C4-2B (cell line): Measurements from ENCODE around the gene EFCAB13.

Source experiments
- H3K27ac ChIP-seq: fragments of 450-650 bp; 2 replicates; pipeline ENCODE4 v1.5.1; 2017
- CTCF ChIP-seq: fragments of 450-650 bp; conservative IDR thresholded peaks from 2 replicates; pipeline ENCODE4 v1.5.1; 2017; ENCODE audit warnings: mild to moderate bottlenecking
- ZFX ChIP-seq: fragments of 450-650 bp; IDR thresholded peaks from 2 replicates; pipeline ENCODE4 v1.6.1; 2017

Gene EFCAB13, protein sequence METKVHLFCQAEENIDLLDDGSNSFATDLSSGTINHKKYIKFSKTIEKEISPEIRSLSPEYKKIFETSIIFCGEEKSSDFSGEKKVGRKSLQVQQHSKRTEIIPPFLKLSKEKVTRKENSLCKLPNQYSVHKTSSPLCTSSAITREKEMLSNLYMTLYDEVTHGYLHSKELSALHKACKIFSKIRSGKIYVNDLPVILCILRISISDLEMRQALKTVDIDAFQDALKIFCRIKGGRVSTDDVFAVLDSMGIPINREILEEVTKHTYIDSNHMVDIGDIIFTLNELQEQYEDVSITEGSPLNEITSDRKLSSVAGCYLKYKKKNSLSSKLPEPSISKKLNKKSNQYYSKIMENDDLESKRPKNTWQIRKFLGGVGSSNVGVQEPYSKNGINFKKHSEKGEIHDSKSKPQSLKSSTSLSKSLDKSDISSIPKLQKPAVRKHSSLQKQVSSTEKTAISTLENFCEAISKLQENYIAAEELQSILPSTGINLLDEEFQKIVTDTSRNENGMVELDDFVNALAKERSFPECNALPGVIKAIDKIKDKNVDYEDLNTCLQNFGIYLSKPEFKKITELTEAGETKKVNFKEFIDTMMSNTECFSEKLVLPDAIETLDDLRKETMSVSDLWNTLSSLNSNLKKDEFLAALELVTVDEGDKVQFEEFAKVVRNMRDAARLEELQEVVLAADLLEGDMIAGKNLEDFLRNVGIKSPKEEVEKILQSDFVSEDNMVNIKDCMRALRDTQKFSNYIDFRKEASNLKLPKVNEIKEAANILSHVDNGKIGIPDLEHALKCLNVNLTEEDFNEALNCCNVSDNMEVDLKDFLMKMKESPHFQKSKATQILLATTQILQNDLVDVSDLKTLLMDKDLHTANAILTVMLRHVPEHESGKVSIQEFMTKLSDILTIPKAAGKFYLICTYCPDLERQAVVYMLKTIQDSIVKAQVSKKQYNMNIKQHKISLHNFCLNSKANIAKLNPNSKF

GRCh38 chr17:47323382-47324223 lies at the start of gene EFCAB13:
Gene EFCAB13, plus strand, starts transcription at chr17:47323955. Its CDS starts 4,399 bp downstream, at chr17:47328354.
- H3K27ac ChIP-seq: no peak within 1 kb of the TSS
- TF ChIP-seq CTCF (no peak), ZFX (no peak)

DNA sequence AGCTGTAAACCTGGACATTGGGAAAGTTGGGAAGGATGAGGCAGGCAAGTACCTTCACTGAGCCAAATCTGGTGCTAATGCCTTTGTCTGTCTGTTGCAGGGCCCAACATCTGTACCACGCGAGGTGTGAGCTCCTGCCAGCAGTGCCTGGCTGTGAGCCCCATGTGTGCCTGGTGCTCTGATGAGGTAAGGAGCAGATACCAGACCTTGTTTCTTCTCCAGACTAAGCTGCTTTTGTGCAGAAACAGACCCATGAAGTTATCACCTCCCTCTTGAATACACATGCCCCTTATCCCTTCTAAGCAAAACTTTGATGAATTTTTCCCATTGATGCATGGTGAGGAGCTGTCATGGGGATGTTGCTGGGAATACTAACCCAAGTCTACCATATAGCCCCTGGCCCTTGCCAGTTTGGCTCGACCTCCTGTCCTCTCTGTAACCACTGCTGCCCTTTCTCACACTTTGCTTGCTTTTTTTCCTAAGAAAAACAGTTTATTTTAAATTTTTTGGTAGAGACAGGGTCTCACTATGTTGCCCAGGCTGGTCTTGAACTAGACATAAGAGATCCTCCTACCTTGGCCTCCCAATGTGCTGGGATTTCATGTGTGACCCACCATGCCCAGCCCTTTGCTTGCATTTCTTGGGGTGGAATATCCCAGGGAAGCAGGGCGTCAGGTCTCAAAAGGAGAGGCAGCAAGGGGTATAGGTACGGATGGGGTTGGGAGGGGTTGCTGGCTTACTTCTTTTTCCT lies 49.3 kb upstream of the EFCAB13 start:
- TF ChIP-seq CTCF (no peak), ZFX (no peak)
- H3K27ac ChIP-seq: no peak overlapping the region

DNA sequence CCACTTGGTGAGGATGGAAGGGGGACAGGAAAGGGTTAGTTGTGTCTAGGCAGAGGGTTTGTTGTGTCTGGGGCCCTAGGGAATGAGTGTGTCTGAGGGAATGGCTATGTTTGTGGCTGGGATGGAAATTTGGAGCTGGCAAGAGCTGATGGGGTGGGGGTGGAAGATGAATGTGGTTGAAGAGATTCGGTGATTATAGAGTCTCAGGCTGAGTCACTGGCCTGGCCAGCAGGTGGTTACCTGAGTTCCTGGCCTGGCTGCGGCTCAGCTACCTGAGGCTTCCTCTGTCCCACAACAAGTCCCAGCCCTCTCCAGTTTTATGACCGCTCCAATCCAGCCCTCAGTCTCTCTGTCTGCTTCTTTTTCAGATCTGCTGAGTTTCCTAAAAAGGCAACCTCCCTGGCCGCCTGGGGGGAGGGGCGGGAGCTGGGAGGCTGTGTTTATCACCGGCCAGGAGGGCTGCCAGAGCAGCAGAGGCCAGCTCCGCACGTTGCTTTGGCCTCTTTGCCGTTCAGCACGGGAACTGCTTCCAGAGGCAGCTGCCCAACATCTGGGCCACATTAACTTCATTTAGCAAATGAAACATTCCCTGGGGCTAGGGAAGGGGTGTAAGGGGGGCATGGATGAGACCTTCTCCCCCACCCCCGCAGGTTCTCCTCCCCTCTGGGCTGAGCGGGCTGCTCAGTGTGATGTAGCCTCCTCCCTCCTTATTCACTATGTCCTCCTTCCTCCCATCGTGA lies 48.3 kb upstream of the EFCAB13 start:
- no peak overlapping the region for H3K27ac ChIP-seq
- TF ChIP-seq ZFX (no peak), CTCF (no peak)

GRCh38 chr17:47276444-47276843 lies 47.3 kb upstream of the EFCAB13 start:
- TF ChIP-seq CTCF (no peak), ZFX (no peak)
- H3K27ac ChIP-seq: no peak overlapping the region

- TF ChIP-seq ZFX (no peak), CTCF (no peak)
- no peak overlapping the region for H3K27ac ChIP-seq
These were observed 46.9 kb upstream of the EFCAB13 start for GRCh38 chr17:47276868-47277267.

DNA sequence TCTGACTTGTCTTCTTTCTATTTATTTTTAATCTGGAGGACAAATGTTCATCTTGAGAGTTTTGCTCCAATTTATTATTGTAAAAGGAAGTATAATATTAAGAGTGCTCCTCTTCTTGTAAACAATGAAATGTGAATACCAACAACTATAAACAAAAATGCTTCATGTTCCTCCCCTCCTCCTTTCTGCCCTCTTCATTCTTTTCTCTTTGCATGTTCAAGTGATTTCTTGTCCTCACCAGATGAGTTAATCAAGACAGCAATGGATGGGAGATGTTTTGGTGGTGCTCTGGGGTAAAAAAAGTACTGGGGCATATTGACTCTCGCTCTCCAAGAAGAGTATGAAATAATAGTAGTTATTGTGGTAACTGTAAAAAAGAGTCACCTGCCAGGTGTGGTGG lies 45.8 kb upstream of the EFCAB13 start:
- no peak for TF ChIP-seq ZFX
- TF ChIP-seq CTCF: no peak
- no peak overlapping the region for H3K27ac ChIP-seq
